Upper lobe of left lung (tissue), 4 donors: ENCODE results near the gene DROSHA.

Experiments used
- EP300 ChIP-seq, 4 donors: sonication (generic); formaldehyde crosslinking; IDR thresholded peaks; one replicate each; pipeline ENCODE4 v1.5.1; 2017; ENCODE audit warnings: antibody characterized with exemption in 4 of 4, control low read depth in 2 of 4
- POLR2A ChIP-seq, 4 donors: fragments of 450-650 bp; IDR thresholded peaks; one replicate each; pipeline ENCODE4 v1.5.1; 2016 to 2017; ENCODE audit warnings: antibody characterized with exemption in 4 of 4, mild to moderate bottlenecking in 2 of 4
- POLR2AphosphoS5 ChIP-seq, 2 donors: sonication (generic); formaldehyde crosslinking; IDR thresholded peaks; one replicate each; pipeline ENCODE4 v1.5.1; 2017; ENCODE audit warnings: antibody characterized with exemption in 2 of 2
- TF ChIP-seq, protein P1 (sequence below), 6 experiments: fragments of 450-650 bp in 4 of 6; fragments of 200-600 bp in 2 of 6; sonication (generic) in 2 of 6; IDR thresholded peaks; one replicate each; pipeline ENCODE4 v1.5.1; 2016 to 2019; ENCODE audit warnings: antibody characterized with exemption in 6 of 6

DNA sequence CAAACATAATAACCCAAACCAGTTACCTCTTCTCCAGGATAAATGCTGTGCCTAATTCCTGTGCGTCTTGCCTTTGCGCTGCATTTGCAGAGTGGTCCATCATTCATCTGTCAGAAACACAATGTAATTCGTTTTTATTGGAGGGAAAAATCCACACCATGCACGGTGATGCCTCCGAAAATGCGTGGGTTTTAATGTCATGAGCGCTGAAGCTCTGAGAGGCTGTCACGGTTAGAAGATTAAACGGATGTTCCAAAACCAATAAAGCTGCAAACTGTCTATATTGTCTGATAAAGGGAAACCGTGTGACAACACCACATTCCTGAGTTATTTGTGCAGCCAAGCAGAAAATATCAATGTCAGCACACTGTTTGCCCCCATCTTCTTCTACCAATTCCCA is 27.4 kb downstream of the DROSHA start:
- TF ChIP-seq, protein P1, sequence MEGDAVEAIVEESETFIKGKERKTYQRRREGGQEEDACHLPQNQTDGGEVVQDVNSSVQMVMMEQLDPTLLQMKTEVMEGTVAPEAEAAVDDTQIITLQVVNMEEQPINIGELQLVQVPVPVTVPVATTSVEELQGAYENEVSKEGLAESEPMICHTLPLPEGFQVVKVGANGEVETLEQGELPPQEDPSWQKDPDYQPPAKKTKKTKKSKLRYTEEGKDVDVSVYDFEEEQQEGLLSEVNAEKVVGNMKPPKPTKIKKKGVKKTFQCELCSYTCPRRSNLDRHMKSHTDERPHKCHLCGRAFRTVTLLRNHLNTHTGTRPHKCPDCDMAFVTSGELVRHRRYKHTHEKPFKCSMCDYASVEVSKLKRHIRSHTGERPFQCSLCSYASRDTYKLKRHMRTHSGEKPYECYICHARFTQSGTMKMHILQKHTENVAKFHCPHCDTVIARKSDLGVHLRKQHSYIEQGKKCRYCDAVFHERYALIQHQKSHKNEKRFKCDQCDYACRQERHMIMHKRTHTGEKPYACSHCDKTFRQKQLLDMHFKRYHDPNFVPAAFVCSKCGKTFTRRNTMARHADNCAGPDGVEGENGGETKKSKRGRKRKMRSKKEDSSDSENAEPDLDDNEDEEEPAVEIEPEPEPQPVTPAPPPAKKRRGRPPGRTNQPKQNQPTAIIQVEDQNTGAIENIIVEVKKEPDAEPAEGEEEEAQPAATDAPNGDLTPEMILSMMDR (IDR thresholded peaks at IDR 0.05) = no peak
- TF ChIP-seq EP300 (IDR thresholded peaks at IDR 0.05) = no peak
- no peak for TF ChIP-seq POLR2AphosphoS5 (IDR thresholded peaks at IDR 0.05)
- TF ChIP-seq POLR2A (IDR thresholded peaks at IDR 0.05) = no peak
